ENCODE results near the gene NEK11.

NEK11 gene

GRCh38 chr3:131231710-131232389, 205.2 kb downstream of the NEK11 start:
- no peak for DNase-seq

GRCh38 chr3:131232711-131233267, 206.1 kb downstream of the NEK11 start:
- no peak for DNase-seq

GRCh38 chr3:131233900-131234668, 207.4 kb downstream of the NEK11 start:
- no peak for DNase-seq

- DNase-seq: no peak
These were observed 209.7 kb downstream of the NEK11 start for GRCh38 chr3:131236421-131236820.

GRCh38 chr3:131238496-131238895, 211.8 kb downstream of the NEK11 start:
- DNase-seq: no peak

GRCh38 chr3:131239267-131239666, 212.6 kb downstream of the NEK11 start:
- DNase-seq: no peak

GRCh38 chr3:131242201-131242600, 215.5 kb downstream of the NEK11 start:
- DNase-seq: no peak

- DNase-seq: no peak
These were observed 223.8 kb downstream of the NEK11 start for GRCh38 chr3:131250466-131250865.

- DNase-seq: no peak
These were observed 233.8 kb downstream of the NEK11 start for GRCh38 chr3:131260525-131260924.

GRCh38 chr3:131261104-131261503, 234.4 kb downstream of the NEK11 start:
- DNase-seq: no peak

- no peak for DNase-seq
These were observed 248.9 kb downstream of the NEK11 start for GRCh38 chr3:131275556-131275955.

- no peak for DNase-seq
These were observed 251.3 kb downstream of the NEK11 start for GRCh38 chr3:131277836-131278497.

GRCh38 chr3:131279577-131279976, 252.9 kb downstream of the NEK11 start:
- no peak for DNase-seq

GRCh38 chr3:131282379-131282778, 255.7 kb downstream of the NEK11 start:
- DNase-seq: no peak

GRCh38 chr3:131282967-131283366, 256.3 kb downstream of the NEK11 start:
- no peak for DNase-seq

- DNase-seq: no peak
These were observed 257.2 kb downstream of the NEK11 start for GRCh38 chr3:131283862-131284261.

- no peak for DNase-seq
These were observed 257.6 kb downstream of the NEK11 start for GRCh38 chr3:131284302-131284701.

GRCh38 chr3:131285456-131285855, 258.8 kb downstream of the NEK11 start:
- no peak for DNase-seq

GRCh38 chr3:131299836-131300235, 273.2 kb downstream of the NEK11 start:
- DNase-seq: no peak

GRCh38 chr3:131303848-131304247, 277.2 kb downstream of the NEK11 start:
- DNase-seq: no peak

GRCh38 chr3:131304890-131305289, 278.2 kb downstream of the NEK11 start:
- DNase-seq: no peak

GRCh38 chr3:131306242-131306641, 279.6 kb downstream of the NEK11 start:
- DNase-seq: no peak

- no peak for DNase-seq
These were observed 287.6 kb downstream of the NEK11 start for GRCh38 chr3:131314318-131314717.

- DNase-seq: no peak
These were observed 288.5 kb downstream of the NEK11 start for GRCh38 chr3:131315162-131315561.

Measured in NCI-H1694 treated with DMSO at 0.1 percent for 48 hours (cell line).